ENCODE data around the gene TYMP. TPM values are rescaled to one million over a fixed set of nuclear protein-coding genes. Genes with fewer than 3 reads are reported as not detected.

TYMP gene
- total and polyA plus RNA-seq, 2 donors (not counting 3 experiments of a cell fraction or from before 2014, with no cell fraction given): 2.0 to 2.4 TPM

- BruUV-seq (replicated peaks): no TSS peak
- Histone ChIP-seq H3K79me2 (ENCODE audit: control insufficient read depth, insufficient read depth, low read length) (no peaks in the 10 kb centered on the region), H3K27ac (ENCODE audit: insufficient read depth, low read depth, low read length) (no peak overlapping the region), H3K9ac (replicated peaks; ENCODE audit: extremely low read depth, insufficient read depth, low read length) (no peak overlapping the region), H3K27me3 (ENCODE audit: control insufficient read depth in 2 of 2, insufficient read depth in 2 of 2, low read length in 2 of 2) (no peaks in the 10 kb centered on the region), H3K9me1 (replicated peaks; ENCODE audit: control insufficient read depth, extremely low read depth, insufficient read depth, low read length) (no peaks in the 10 kb centered on the region), H3K4me3 (replicated peaks in 1 of 3; ENCODE audit: insufficient read depth in 1 of 3, low read depth in 1 of 3, low read length in 3 of 3) (no peak overlapping the region), H2AFZ (ENCODE audit: low read depth, low read length) (no peak overlapping the region), H3K4me1 (ENCODE audit: control insufficient read depth, extremely low read depth, insufficient read depth, low read length) (no peaks in the 10 kb centered on the region), H4K20me1 (replicated peaks; ENCODE audit: control insufficient read depth, extremely low read depth, insufficient read depth, low read length) (no peaks in the 10 kb centered on the region), H3K36me3 (ENCODE audit: control insufficient read depth in 2 of 2, extremely low read depth in 1 of 2, insufficient read depth in 2 of 2, low read length in 2 of 2) (no peaks in the 10 kb centered on the region), H3K9me3 (replicated peaks; ENCODE audit: control insufficient read depth, insufficient read depth, low read length) (no peaks in the 10 kb centered on the region), H3K4me2 (ENCODE audit: insufficient read depth, low read length) (no peak overlapping the region)
- CTCF ChIA-PET: interaction anchor here (1.0 to 5.2 kb wide), 6 partner anchors 11 to 118 kb away, joined by 5 to 91 read pairs (median 8); partner anchors contain the start of gene SYCE3
- intact Hi-C loops (cut with micrococcal nuclease): no loop called here
- TF ChIP-seq, protein P1, sequence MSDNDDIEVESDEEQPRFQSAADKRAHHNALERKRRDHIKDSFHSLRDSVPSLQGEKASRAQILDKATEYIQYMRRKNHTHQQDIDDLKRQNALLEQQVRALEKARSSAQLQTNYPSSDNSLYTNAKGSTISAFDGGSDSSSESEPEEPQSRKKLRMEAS (IDR thresholded peaks at IDR 0.05; ENCODE audit: insufficient read depth, insufficient read length): no peak
- TF ChIP-seq FOS (IDR thresholded peaks at IDR 0.05; ENCODE audit: borderline replicate concordance, insufficient read depth, low read length) (no peak), EZH2 (IDR thresholded peaks at IDR 0.05; ENCODE audit: borderline replicate concordance, low read depth, low read length, severe bottlenecking) (no peak), POLR2AphosphoS5 (IDR thresholded peaks at IDR 0.05; ENCODE audit: insufficient read depth, low read depth, low read length) (no peak), MYC (IDR thresholded peaks at IDR 0.05; ENCODE audit: low read depth, low read length) (no peak), GATA2 (IDR thresholded peaks at IDR 0.05; ENCODE audit: insufficient read depth, insufficient read length, low read depth, low read length) (no peak), CTCF (IDR thresholded peaks at IDR 0.05; ENCODE audit: extremely low read depth in 1 of 2, insufficient read depth in 1 of 2, low read depth in 1 of 2, low read length in 2 of 2) (no peak), POLR2A (IDR thresholded peaks at IDR 0.05; ENCODE audit: low read depth, low read length) (no peak), JUN (IDR thresholded peaks at IDR 0.05; ENCODE audit: borderline replicate concordance, insufficient read depth, insufficient read length, low read depth) (no peak)
- FAIRE-seq (no peak), DNase-seq (ENCODE audit: low read depth, low spot score) (no peak)
- POLR2A ChIA-PET: no interaction called here
- dilution Hi-C loops (cut with MboI; ENCODE audit: extremely low pct_ligation_motif_present, low sequenced_read_pairs): no loop called here
Observed at GRCh38 chr22:50573491-50574382, 43.9 kb upstream of the TYMP start.

Data from endothelial cell of umbilical vein (primary cell).